Trophoblast cell (in vitro differentiated cells and primary cell): Measurements from ENCODE around the gene NOXA1. TPM values are rescaled to one million over a fixed set of nuclear protein-coding genes. Genes with fewer than 3 reads are reported as not detected.

ENCODE experiments used
- DNase-seq, 2 donors: peaks; one replicate each; pipeline ENCODE4 v3.0.0-alpha.2; 2016
- H2AFZ ChIP-seq: 2 replicates; pipeline ENCODE4 v1.6.1; 2013; ENCODE audit warnings: low read length, moderate library complexity, mild to moderate bottlenecking; ENCODE audit not compliant: insufficient read depth, poor library complexity
- H2AK5ac ChIP-seq: 2 replicates; pipeline ENCODE4 v1.6.1; 2013; ENCODE audit warnings: mild to moderate bottlenecking, low read length
- H2BK120ac ChIP-seq: 2 replicates; pipeline ENCODE4 v1.6.1; 2013; ENCODE audit warnings: low read length, mild to moderate bottlenecking, moderate library complexity; ENCODE audit not compliant: insufficient read depth, poor library complexity
- H2BK12ac ChIP-seq: 2 replicates; pipeline ENCODE4 v1.6.1; 2013; ENCODE audit warnings: mild to moderate bottlenecking, low read length, moderate library complexity
- H2BK5ac ChIP-seq: 2 replicates; pipeline ENCODE4 v1.6.1; 2013; ENCODE audit warnings: low read length, low read depth, moderate library complexity, mild to moderate bottlenecking; ENCODE audit not compliant: poor library complexity
- H3K14ac ChIP-seq: 2 replicates; pipeline ENCODE4 v1.6.1; 2013; ENCODE audit warnings: mild to moderate bottlenecking, low read length
- H3K18ac ChIP-seq: 2 replicates; pipeline ENCODE4 v1.6.1; 2013; ENCODE audit warnings: mild to moderate bottlenecking, low read length
- H3K23ac ChIP-seq: 2 replicates; pipeline ENCODE4 v1.6.1; 2013; ENCODE audit warnings: low read length
- H3K27ac ChIP-seq: 2 replicates; pipeline ENCODE4 v1.5.1; 2013; ENCODE audit warnings: low read depth, mild to moderate bottlenecking, inconsistent platforms, low read length, moderate library complexity
- H3K27me3 ChIP-seq: 2 replicates; pipeline ENCODE4 v1.6.1; 2013; ENCODE audit warnings: inconsistent platforms, mild to moderate bottlenecking, low read length, moderate library complexity; ENCODE audit not compliant: insufficient read depth
- H3K36me3 ChIP-seq, 2 experiments: 1 replicate in 1 of 2; 2 replicates in 1 of 2; pipeline ENCODE4 v1.6.1; 2013; ENCODE audit warnings: low read length in 2 of 2, mild to moderate bottlenecking in 2 of 2, moderate library complexity in 1 of 2; ENCODE audit not compliant: insufficient read depth in 2 of 2, control insufficient read depth in 1 of 2
- H3K4ac ChIP-seq: 2 replicates; pipeline ENCODE4 v1.6.1; 2013; ENCODE audit warnings: low read depth, mild to moderate bottlenecking, low read length, moderate library complexity
- H3K4me1 ChIP-seq, 2 experiments: 1 replicate in 1 of 2; 2 replicates in 1 of 2; pipeline ENCODE4 v1.6.1; 2013; ENCODE audit warnings: low read length in 2 of 2, mild to moderate bottlenecking in 2 of 2, moderate library complexity in 1 of 2; ENCODE audit not compliant: insufficient read depth in 2 of 2, control insufficient read depth in 1 of 2
- H3K4me2 ChIP-seq: 2 replicates; pipeline ENCODE4 v1.6.1; 2013; ENCODE audit warnings: inconsistent platforms, mild to moderate bottlenecking, low read length, moderate library complexity
- H3K4me3 ChIP-seq: 2 replicates; pipeline ENCODE4 v1.5.1; 2013; ENCODE audit warnings: mild to moderate bottlenecking, low read depth, low read length, inconsistent platforms
- H3K79me1 ChIP-seq: one replicate; pipeline ENCODE4 v1.6.1; 2013; ENCODE audit warnings: low read length
- H3K79me2 ChIP-seq: 2 replicates; pipeline ENCODE4 v1.6.1; 2013; ENCODE audit warnings: low read length, mild to moderate bottlenecking; ENCODE audit not compliant: control insufficient read depth, insufficient read depth, poor library complexity
- H3K9ac ChIP-seq: 2 replicates; pipeline ENCODE4 v1.6.1; 2013; ENCODE audit warnings: mild to moderate bottlenecking, low read length
- H3K9me3 ChIP-seq: 2 replicates; pipeline ENCODE4 v1.6.1; 2013; ENCODE audit warnings: low read depth, mild to moderate bottlenecking, control low read depth, inconsistent platforms, low read length; ENCODE audit not compliant: insufficient read depth
- H4K12ac ChIP-seq: 2 replicates; pipeline ENCODE4 v1.6.1; 2013; ENCODE audit warnings: low read depth, mild to moderate bottlenecking, low read length, moderate library complexity
- H4K8ac ChIP-seq: 2 replicates; pipeline ENCODE4 v1.6.1; 2013; ENCODE audit warnings: low read depth, mild to moderate bottlenecking, low read length, moderate library complexity
- H4K91ac ChIP-seq: one replicate; pipeline ENCODE4 v1.6.1; 2013; ENCODE audit warnings: low read depth, mild to moderate bottlenecking, low read length, moderate library complexity
- WGBS: extraction: QIAGEN DNeasy Blood & Tissue Kit; methylation state at CpG from one replicate; pipeline ENCODE4 v1.1.7; 2013; ENCODE audit warnings: missing lambda C conversion rate; ENCODE audit not compliant: insufficient read length, insufficient coverage; ENCODE audit errors: extremely low coverage; 5-methylcytosine and 5-hydroxymethylcytosine counted together
- polyA plus RNA-seq: library from polyadenylated mRNA; stranded (reverse); fragments of 200-250 nt; gene quantifications from 2 replicates; pipeline ENCODE4 v1.2.3, GENCODE V29; 2013

Gene NOXA1, protein sequence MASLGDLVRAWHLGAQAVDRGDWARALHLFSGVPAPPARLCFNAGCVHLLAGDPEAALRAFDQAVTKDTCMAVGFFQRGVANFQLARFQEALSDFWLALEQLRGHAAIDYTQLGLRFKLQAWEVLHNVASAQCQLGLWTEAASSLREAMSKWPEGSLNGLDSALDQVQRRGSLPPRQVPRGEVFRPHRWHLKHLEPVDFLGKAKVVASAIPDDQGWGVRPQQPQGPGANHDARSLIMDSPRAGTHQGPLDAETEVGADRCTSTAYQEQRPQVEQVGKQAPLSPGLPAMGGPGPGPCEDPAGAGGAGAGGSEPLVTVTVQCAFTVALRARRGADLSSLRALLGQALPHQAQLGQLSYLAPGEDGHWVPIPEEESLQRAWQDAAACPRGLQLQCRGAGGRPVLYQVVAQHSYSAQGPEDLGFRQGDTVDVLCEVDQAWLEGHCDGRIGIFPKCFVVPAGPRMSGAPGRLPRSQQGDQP
- polyA plus RNA-seq = 0.19 and 0.21 TPM in 2 replicates

DNA sequence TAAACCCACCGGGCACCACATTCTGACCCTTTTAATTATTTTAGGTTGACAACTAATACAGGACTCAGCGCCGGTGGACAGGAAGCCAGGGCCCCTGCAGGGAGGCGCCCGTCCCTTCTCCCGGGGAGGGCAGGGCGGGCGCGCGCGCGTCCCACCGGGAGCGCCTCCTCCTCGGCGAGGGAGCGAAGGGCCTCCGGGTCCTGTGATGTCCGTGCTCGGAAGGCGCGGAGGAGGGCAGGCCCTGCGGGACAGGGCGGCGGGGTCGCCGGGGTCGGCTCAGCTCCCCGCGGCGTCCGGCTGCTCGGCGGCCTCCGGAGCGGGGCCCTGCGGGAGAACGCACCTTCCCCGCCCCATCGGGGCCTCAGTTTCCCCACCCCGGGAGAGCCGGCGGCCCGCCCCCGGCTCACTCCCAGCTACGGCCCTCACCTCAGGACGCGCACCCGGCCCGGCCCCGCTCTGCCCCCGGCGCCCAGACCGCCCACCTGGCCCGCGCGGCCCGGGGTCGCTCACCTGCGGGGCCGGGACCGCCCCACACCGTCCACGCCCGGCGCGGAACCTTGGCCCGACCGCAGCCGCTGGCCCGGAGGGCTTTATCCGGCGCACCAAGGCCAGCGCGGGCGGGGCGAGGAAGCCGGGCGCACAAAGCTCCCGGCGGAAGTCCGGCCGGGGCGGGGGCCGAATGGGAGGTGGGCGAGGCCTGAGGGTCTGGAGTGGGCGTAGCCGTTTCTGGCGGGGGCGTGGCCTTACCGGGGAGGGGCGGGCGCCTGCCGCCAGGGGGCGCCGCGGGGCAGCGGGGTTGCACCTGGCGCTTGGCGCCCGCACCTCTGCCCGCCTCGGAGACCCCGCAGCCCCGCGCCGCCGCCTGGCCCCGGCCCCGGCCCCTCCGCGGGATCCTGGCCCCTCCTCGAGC, at the start of gene NOXA1, which contains the start of gene EXD3:
TSS of gene NOXA1 (plus strand) at position 790 of the 910 bp plus-strand sequence. CDS start 137 bp downstream, outside the sequence.
TSS of gene EXD3 (minus strand) at position 559 of the 910 bp plus-strand sequence. CDS start 27,805 bp downstream, outside the sequence.
- Histone ChIP-seq H3K9me3 (no peaks in the 10 kb centered on the region), H2BK120ac (peak within 1 kb of the TSS; percentile 6), H2AFZ (peak within 1 kb of the TSS; percentile 42), H3K4me3 (peak within 1 kb of the TSS; percentile 80), H4K91ac (peak within 1 kb of the TSS; percentile 83), H3K27me3 (no peaks in the 10 kb centered on the region), H4K8ac (peak within 1 kb of the TSS; percentile 85), H3K79me1 (peaks cover 12% of the 10 kb centered on the region), H3K79me2 (peaks cover 5% of the 10 kb centered on the region), H2BK12ac (peak within 1 kb of the TSS; percentile 42), H3K4me1 (peaks cover 3 to 18% of the 10 kb centered on the region in 2 experiments), H3K14ac (peak within 1 kb of the TSS; percentile 67), H3K4ac (peak within 1 kb of the TSS; percentile 58), H2BK5ac (no peak within 1 kb of the TSS), H3K36me3 (no peaks in the 10 kb centered on the region), H3K23ac (no peak within 1 kb of the TSS), H3K18ac (peak within 1 kb of the TSS; percentile 82), H3K9ac (peak within 1 kb of the TSS; percentile 80), H3K4me2 (peak within 1 kb of the TSS; percentile 96), H4K12ac (peak within 1 kb of the TSS; percentile 69), H2AK5ac (peak within 1 kb of the TSS; percentile 31), H3K27ac (no peak within 1 kb of the TSS)
- WGBS = no CpG with 5 or more reads among the region's 113 CpGs
- DNase-seq = peak; percentile 89 to 97

DNA sequence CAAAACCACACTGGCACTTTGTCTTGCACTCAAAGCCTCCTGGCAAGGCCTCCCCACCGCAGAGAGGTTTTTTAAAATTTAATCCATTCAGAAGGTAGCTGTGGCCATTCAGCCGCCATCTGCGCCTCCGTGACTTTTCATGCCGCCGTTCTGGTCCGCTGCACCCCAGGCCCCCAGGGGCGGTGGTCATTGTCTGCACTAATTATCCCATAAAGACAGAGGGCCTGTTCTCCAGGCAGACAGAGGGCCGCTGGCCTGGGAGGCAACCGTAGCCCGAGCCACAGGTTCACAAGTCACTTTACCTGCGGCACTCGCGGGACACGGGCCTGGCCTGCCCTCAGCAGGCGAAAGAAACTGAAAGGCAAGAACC, 49.6 kb upstream of the NOXA1 start:
- no peaks in the 10 kb centered on the region for H3K79me2 ChIP-seq
- H3K9ac ChIP-seq = no peak overlapping the region
- no peak overlapping the region for H2AK5ac ChIP-seq
- no CpG with 5 or more reads among the region's 16 CpGs for WGBS
- H2AFZ ChIP-seq = no peak overlapping the region
- H3K14ac ChIP-seq = no peak overlapping the region
- H3K27me3 ChIP-seq = no peaks in the 10 kb centered on the region
- no peak for DNase-seq
- no peak overlapping the region for H4K8ac ChIP-seq
- H2BK12ac ChIP-seq = no peak overlapping the region
- no peak overlapping the region for H3K27ac ChIP-seq
- H3K4ac ChIP-seq = no peak overlapping the region
- H3K4me1 ChIP-seq = no peaks in the 10 kb centered on the region
- no peak overlapping the region for H3K4me2 ChIP-seq
- no peak overlapping the region for H3K4me3 ChIP-seq
- no peaks in the 10 kb centered on the region for H3K79me1 ChIP-seq
- H3K23ac ChIP-seq = no peak overlapping the region
- no peak overlapping the region for H2BK120ac ChIP-seq
- H3K36me3 ChIP-seq = no peaks in the 10 kb centered on the region
- peaks cover 2% of the 10 kb centered on the region for H3K9me3 ChIP-seq
- no peak overlapping the region for H4K91ac ChIP-seq
- no peak overlapping the region for H2BK5ac ChIP-seq
- no peak overlapping the region for H3K18ac ChIP-seq
- no peak overlapping the region for H4K12ac ChIP-seq

DNA sequence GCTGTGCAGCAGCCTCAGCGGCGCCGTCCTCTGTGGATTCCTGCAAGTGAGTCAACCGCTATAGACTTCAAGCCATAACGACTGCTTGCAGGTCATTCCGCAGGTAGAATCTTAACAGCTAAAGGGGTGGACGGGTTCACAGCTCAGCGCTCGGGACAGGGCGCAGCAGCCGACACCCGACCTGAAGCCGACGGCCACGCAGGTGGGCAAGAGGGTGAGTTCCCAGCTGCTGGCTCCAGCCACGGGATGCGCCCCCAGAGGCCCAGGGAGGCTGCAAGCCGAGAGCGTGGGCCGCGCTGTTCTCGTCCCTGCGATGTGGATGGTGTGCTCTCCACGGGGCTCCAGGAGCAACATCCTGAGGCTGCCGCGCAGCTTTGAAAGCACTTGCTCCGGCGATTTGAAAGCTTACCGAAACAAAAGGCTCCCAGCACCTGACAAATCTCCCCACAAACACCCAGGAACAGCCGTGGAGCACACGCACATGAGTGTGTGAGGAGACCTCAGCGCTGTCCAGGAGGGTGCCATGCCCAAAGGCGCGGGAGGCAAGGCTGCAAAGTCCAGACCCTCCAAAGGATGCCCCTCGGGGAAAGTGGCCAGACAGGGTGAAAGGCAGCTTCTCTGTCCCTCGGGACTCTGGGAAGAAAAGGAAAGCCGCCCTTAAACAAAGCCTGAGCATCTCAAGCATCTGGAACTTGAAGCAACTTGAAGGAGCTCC, 48.9 kb upstream of the NOXA1 start:
- Histone ChIP-seq H2AK5ac (no peak overlapping the region), H3K23ac (no peak overlapping the region), H3K4me3 (no peak overlapping the region), H3K27ac (no peak overlapping the region), H3K27me3 (no peaks in the 10 kb centered on the region), H3K36me3 (no peaks in the 10 kb centered on the region), H3K79me2 (no peaks in the 10 kb centered on the region), H2BK120ac (no peak overlapping the region), H4K12ac (no peak overlapping the region), H2BK5ac (no peak overlapping the region), H3K79me1 (no peaks in the 10 kb centered on the region), H4K8ac (no peak overlapping the region), H3K4me2 (no peak overlapping the region), H3K14ac (no peak overlapping the region), H2AFZ (no peak overlapping the region), H3K4me1 (no peaks in the 10 kb centered on the region), H4K91ac (no peak overlapping the region), H2BK12ac (no peak overlapping the region), H3K4ac (no peak overlapping the region), H3K18ac (no peak overlapping the region), H3K9ac (no peak overlapping the region), H3K9me3 (peaks cover 2% of the 10 kb centered on the region)
- WGBS = no CpG with 5 or more reads among the region's 37 CpGs
- DNase-seq = no peak
